A172 (cell line): ENCODE results near the gene LOXL1. TPM values are rescaled to one million over a fixed set of nuclear protein-coding genes. Genes with fewer than 3 reads are reported as not detected.

Experiments used
- DNase-seq: peaks from one replicate; pipeline ENCODE4 v3.0.0-alpha.2; 2015; ENCODE audit warnings: low spot score
- total RNA-seq: library from RNA; depleted of rRNA; stranded (reverse); fragments of >200 nt; shearing (Covaris generic); gene quantifications from 2 replicates; pipeline ENCODE4 v1.2.3, GENCODE V29; 2014; rRNA removed

LOXL1 gene, protein sequence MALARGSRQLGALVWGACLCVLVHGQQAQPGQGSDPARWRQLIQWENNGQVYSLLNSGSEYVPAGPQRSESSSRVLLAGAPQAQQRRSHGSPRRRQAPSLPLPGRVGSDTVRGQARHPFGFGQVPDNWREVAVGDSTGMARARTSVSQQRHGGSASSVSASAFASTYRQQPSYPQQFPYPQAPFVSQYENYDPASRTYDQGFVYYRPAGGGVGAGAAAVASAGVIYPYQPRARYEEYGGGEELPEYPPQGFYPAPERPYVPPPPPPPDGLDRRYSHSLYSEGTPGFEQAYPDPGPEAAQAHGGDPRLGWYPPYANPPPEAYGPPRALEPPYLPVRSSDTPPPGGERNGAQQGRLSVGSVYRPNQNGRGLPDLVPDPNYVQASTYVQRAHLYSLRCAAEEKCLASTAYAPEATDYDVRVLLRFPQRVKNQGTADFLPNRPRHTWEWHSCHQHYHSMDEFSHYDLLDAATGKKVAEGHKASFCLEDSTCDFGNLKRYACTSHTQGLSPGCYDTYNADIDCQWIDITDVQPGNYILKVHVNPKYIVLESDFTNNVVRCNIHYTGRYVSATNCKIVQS
- total RNA-seq = 91.0 and 92.8 TPM in 2 replicates

DNA sequence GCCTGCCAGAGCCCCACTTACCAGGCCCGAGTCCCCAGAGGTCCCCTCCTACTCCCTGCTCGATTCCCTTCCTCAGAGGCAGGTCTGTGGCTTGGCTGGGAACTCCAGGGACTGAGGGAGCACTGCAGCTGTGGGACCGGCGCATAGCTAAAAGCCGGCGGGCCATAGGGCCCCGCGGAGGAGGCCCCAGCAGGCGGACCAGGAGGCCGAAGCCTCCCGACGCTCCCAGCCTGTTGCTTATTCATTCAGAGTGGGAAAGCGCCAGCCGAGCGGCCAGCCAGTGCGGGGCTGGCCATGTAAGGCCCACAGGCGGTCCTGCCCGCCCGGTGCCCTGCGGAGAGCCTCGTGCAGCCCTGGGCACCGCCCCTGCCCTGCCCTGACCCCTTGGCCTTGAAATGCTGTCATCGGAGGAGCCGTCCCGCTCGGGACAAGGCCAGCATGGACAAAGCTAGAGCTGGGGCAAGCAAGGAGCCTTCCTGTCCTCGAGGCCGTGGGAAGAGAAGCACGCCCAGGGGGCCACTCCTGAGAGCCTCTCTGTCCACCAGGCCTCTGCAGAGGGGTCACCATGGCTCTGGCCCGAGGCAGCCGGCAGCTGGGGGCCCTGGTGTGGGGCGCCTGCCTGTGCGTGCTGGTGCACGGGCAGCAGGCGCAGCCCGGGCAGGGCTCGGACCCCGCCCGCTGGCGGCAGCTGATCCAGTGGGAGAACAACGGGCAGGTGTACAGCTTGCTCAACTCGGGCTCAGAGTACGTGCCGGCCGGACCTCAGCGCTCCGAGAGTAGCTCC is at the start of gene LOXL1:
Gene LOXL1, plus strand, starts transcription at position 244 of the 784 bp plus-strand sequence. Its CDS starts 322 bp downstream, at position 566.
- peak; percentile 79 for DNase-seq

DNA sequence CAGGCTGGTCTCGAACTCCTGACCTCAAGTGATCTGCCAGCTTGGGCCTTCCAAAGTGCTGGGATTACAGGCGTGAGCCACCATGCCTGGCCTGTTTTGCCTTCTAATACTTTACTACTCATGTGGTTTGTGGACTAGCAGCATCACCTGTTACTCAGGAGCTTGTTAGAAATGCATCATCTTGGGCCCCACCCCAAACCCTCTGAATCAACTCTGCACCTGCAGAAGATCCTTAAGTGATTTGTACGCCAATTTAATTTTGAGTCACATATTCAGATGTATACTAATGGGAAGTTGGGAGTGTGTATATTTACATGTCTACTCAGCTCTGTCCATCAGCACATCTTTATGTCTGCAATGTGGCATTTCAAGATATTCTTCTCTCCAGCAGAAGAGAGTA is 46.8 kb upstream of the LOXL1 start:
- peak; percentile 18 for DNase-seq

DNA sequence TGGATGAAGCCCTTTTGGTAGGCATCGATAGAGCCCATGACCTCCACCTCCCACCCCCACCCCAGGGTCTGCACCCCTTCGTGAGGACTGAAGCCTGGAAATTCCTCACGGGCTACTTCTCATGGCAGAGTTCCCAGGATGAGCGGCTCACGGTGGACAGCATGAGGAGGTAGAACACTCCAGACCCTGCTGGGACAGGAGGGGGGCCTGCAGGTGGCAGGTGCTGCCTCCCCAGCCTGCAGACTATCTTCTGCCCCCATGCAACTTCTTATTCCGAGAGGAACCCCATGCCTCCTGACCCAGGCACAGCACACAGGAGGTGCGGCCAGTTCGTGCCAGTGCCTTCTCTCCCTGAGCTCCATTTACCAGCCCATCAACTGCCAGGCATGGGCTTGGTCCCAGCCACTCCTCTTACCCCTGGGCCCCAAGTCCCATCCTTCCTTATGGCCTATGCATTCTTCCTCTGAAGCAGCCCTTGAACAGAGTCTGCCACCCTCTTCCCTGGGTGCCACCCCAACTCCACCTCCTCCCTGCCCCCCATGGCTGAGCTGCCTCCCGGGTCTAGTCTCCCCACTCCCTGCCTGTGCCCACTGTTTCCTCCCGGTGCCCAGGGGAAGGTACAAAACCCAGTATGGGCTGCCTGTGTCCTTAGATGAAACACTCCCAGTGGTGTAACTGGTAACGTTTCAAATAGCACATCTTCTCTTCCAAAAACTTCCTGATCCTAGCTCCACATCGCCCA is 44.5 kb upstream of the LOXL1 start:
- no peak for DNase-seq

DNA sequence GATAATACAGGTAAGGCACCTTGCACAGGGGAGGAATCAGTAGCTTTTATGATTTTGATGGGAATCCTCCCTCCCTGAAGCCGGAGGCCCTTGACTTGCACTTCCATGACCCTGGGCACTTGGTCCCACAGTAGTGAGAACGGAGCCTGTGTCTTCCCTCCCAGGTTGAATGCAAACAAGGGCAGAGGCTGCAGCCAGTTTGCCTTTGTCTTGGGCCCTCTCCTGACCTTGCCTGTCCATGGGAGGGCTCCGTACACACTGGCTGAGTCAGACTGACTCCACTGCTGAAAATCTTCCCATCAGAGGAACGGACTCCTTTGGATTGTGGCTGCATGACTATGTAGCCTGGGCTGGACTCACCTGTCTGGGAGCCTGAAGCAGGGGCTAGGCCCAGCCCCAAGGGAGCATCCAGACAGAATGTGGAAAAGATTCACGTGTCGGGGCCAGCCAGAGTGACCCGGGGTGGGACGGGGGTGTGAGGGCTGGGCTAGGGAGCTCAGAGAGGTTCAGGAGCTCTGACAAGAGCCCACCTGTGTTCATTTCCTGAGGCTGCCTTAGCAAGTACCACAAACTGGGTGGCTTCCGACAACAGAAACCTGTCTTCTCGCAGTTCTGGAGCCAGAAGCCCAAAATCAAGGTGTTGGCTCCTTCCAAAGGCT is 43.4 kb upstream of the LOXL1 start:
- DNase-seq = no peak

DNA sequence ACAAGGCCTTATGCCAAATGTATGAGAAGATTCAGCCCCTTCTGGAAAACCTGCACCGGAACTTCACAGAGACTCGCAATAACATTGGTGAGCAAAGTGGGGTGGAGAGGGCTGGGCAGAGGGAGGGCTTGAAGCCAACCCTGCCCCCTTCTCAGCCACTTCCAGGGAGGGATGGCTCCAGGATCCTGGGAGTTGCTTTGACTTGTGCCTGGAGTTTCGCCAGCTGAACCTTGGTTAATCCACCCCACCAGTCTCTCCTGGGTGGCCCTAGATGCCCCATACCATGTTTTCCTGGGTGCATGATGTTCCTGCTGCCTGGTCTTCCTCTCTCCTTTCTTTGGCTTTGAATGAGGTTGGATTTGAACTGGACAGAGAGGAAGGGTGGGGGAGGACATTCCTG is 42.1 kb upstream of the LOXL1 start:
- no peak for DNase-seq

DNA sequence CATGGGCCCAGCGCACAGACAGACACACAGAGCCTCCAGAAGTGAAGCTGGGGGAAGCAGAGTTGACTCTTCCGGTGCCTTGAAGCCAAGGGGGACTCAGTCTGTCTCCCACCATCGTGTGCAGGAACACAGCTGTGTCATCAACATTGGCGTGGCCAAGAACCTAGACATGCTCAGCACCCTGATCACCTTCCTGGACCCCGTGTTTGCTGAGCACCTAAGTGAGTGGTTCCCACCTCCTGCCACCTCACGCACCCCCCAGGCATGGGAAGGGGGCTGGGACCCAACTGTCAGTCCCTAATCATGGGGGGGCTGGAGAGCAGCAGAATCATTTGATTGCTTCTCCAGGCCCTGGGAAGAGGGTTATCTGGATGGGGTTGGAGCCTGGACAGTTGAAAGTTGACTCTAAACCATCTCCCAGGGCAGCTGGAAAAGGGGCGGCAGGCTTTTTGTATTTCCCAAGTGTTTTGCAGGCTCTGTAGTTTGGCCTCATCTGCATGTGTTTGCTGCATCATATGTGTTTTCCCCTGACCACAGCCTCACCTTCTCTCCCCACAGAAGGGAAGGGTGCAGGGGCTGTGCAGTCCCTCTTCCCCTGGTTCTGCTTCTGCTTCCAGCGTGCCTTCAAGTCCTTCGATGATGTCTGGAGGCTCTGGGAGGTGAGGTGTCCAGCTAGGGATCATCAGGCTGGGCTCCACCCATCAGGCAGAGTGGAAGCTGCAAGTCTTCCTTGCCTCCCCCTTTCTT is 40.1 kb upstream of the LOXL1 start:
- no peak for DNase-seq

DNA sequence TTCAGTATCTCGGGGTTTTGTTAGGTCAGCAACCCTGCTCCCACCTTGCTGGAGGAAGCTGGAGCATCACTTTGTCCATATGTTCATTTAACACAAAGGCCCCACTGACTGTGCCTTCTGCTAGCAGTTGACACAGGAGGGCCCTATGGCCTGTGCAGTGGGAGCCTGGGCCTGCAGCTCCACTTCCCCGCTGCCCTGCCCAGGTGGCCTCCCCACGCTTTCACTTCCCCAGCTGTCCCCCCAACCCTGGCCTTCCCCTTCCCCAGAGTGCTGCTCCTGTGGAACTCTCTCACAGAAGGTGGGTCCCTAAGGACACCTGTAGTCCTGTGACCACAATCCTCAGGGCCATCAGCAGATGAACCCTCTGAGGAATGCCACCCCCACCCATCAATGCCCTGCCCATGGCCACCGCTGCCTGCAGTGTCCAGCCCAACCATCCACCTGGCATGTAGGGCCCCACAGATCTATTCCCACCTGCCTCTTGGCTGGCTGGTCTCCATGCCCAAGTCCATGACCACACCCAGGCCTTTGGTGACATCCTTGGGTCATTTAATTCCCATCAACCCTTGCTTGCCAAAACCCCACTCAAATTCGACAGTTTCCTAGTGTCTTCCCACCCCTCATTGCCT is 39.4 kb upstream of the LOXL1 start:
- no peak for DNase-seq

DNA sequence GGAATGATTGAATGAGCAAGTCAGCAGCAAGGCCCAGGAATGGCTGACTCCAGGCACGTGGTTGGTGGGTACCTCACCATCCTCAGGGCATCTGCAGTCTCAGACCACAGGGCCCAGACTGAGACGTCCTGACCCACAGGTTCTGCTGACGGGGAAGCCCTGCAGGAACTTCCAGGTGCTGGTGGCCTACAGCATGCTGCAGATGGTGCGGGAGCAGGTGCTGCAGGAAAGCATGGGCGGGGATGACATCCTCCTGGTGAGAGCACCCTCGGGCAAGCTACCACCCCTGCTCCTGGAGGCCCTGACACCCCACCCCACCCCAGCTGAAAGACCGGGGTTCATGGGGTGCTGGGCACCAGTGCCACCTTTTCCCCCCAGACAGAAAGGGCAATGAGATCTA is 38.8 kb upstream of the LOXL1 start:
- DNase-seq = no peak

DNA sequence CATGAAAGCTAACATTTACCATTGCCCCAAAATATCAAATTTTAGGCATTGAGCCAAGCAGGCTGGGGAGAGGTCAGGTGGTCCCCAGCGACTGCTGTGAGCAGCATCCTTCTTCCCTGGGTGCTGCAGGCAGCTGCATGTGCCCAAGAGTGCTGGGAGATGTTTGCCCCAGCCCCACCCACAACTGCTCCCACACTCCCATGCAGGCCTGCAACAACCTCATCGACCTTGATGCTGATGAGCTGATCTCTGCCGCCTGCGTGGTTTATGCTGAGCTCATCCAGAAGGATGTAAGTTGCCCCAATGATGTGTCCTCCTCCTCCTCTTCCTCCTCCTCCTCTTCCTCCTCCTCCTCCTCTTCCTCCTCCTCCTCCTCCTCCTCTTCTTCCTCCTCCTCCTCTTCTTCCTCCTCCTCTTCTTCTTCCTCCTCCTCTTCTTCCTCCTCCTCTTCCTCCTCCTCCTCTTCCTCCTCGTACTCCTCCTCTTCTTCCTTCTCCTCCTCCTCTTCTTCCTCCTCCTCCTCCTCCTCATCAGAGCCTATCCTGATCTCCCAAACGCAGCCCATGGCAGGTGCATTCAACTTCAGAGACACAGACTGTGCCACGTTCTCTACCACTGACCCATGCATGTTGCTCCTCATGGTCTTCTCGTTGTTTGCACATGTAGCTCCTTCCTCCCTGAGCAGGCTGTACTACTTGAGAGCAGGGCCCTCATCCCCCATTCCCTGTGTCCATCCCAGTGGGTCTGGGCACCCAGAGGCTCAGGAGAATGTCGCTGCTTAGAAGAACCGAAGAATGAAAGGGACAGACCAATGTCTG is 37.8 kb upstream of the LOXL1 start:
- no peak for DNase-seq

DNA sequence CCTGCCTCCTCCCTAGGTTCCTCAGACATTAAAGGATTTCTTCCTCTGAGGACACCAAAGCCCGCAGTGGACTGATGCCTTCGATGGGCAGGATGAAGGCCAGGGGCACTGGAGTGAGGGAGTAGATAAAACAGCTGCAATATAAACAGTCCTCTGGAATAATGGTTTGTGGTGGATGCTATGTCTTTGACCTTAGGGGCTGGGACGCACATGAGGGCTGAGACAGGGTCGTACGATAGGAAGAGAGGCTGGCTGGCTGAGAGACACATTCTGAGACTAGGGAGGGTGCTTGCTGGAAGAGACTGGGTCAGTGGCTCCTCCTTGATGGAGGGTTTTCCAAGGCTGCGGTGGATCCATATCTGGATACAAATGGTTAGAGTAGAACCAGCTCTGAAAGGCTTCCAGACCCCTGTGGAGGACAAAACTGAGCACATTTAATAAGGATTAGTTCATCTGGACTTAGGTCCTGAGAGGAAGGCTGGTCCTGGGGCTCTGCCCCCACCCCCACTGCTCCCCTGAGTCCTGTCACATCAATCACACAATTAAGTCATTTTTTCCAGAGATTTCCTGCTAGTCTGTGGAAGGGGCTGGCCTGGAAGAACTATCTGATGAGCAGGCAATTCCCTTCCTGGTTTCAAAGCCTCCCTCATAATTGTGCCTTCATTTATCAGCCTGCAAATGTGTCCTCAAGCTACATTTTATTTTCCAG is 37.1 kb upstream of the LOXL1 start:
- no peak for DNase-seq

DNA sequence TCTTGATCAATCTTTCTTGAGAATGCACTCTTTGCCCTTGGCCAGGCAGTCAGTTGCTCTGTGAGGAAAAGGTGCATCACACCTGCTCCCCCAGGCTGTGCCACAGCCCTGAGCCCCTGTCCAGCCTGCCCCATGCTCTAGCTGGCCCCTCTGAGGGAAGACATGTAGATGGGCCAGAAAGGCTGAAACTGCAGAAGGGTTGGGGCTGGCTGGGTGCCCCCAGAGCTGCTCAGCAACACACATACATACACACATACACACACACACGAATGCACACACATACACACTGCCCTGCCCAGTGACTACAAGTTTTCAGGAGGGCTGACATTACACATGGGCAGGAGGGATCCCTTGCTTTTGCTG is 36.5 kb upstream of the LOXL1 start:
- DNase-seq = no peak

DNA sequence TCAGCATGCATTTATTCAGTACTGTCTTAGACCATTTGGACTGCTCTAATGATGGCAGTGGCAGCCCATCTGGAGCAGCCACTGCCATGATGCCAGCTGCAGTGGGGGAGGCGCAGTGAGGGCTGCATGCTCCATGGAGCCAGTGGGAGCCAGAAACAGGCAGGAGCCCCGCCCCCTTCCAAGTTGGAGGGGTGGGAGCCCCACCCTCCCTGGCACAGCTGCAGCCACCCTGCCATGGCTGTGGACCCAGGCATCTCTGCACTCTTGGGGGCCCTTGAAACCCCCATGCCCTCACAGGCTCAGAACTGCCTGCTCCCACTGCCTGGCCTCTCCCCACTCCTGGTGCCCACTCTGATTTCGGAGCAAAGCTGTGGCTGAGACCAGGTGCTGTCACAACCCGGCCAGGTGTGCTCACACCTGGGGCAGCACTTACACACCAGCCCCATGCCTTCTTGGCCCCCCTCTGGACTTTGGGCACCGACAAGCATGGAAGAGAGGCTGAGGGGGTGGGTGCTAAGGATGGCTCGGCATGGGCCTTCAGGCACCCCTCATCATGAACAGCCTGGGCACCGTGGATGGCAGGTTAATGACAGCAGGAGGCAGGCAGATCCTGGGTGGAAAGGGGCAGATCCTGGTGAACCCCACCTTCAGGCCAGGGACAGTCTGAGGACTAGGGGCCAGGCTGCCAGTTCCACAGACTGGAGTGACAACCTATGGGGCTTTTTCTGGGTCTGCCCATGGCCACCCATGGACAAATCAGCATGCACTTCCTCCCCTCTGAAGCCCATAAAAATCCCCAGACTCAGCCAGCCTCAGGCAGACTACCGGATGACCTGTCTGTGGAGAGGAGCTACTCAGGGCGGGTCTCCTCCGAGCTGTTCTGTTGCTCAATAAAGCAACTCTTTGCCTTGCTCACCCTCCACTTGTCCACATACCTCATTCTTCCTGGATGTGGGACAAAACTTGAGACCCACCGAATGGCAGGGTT is 34.6 kb upstream of the LOXL1 start:
- no peak for DNase-seq

DNA sequence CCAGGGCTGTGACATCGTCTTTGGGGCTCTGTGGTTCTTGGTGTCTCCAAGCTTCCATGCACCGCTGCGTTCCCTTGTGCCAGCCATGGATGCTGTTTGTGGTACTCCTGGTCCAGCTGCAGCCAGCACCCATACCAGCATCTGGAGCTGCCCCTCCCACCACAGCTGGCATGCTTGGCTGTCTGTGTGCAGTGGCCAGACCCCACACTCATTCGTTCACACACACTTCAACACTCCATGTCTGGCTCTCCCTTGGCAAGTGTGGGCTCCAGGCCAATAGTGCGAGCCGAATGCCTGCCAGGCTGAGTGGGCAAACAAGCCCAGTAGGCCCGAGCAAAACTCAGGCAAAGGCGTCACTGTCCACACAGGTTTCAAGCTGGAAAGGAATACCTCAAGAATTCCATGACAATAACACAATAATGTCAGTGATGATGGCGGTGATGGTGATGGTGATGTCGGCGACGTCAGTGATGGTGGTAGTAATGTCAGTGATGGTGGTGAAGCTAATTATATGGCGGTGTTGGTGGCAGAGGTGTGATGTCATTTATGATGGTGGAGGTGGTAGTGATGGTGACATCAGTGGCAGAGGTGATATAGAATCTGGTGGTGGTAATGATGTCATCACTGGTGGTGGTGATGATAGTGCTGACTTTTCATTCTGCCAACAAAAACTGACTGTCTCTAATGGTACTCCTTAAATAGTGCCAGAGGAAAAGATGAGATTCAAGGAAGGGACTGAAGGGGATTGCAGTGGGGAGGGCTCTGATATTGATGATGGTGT is 33.6 kb upstream of the LOXL1 start:
- no peak for DNase-seq

DNA sequence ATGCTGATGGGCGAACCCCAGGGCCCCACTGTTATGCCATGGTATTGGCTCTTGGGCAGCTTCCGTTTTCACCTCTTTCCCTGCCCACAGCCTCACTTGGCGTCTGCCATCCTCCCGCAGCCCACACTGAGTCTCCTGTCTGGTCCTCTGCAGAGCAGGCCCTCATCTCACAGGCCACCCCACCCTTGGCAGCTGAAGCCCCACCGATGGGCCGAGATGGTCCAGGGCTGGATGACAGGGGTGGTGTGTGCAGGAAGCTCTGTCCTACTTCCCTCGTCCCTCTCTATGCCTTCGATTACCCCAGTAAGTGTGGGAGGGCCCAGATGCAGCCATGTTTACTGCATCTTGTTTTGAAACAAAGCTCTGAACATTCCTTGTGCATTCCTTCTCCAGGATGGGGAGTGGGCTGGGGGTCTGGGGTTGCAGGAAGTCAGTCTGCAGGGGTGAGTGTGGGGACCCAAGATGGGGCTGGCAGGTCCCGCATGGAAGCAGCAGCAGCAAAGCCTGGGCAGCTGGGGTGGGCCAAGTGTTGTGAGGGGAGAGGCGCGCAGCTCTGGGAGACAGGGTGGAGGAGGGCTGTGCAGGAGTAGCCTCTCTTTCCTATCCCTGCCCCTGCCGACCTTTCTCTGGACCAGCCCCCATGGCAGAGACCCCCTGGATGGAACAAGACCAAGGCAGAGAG is 32.0 kb upstream of the LOXL1 start:
- DNase-seq = no peak

DNA sequence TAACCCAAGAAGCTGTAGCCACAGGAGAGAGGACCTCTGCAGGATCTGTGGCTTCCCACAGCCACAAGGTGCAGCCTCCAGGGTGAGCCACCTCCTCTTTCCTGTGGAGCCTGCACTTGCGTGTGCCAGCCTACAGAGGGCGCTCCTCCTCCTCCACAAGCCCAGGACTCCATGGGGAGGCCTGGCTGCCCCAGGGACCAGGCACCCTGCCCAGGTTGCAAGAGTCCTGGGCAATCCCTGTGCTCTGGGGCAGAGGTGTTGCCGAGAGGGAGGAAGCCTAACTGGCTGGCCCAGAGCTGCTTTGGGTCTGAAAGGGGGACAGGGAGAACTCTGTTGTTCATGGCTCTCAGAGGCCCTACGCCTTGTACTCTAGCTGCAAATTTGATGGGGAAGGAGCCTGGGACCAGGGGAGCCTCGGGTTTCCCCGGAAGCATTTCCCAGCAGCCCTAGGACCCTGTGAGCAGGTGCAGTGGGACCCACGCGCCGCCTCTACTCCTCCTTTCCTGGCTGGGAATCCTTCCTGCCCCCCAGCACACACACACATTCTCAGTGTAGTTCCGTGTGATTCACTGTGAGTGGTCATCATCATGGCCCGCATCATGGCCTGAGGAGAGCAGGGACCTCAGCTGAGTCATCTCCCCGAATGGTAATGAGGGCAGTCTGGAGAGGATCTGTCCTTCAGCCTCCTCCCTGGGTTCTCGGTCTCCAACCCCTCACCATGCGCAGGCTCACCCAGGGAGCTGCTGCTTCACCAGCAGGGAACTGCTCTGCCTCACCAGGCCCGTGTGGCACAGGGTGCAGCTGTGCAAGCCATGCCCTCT is 28.6 kb upstream of the LOXL1 start:
- peak; percentile 91 for DNase-seq
